AG09309 (cell line): Measurements from ENCODE around the gene MAN1C1.

Experiments used
- DNase-seq: peaks from one replicate; pipeline ENCODE4 v3.0.0-alpha.2; 2010; ENCODE audit warnings: low read depth
- H3K4me3 ChIP-seq: 2 replicates; pipeline ENCODE4 v1.5.1; 2011; ENCODE audit warnings: mild to moderate bottlenecking, low read depth, low read length, moderate library complexity; ENCODE audit not compliant: control insufficient read depth
- TF ChIP-seq, protein P1 (sequence below): IDR thresholded peaks from 2 replicates; pipeline ENCODE4 v1.5.1; 2011; ENCODE audit warnings: mild to moderate bottlenecking, low read depth, low read length, inconsistent platforms; ENCODE audit not compliant: insufficient read depth, control insufficient read depth; ENCODE audit errors: missing control alignments

MAN1C1 gene

GRCh38 chr1:25811384-25812082, 194.9 kb downstream of the MAN1C1 start:
- no peak overlapping the region for H3K4me3 ChIP-seq
- no peak for DNase-seq
- TF ChIP-seq, protein P1, sequence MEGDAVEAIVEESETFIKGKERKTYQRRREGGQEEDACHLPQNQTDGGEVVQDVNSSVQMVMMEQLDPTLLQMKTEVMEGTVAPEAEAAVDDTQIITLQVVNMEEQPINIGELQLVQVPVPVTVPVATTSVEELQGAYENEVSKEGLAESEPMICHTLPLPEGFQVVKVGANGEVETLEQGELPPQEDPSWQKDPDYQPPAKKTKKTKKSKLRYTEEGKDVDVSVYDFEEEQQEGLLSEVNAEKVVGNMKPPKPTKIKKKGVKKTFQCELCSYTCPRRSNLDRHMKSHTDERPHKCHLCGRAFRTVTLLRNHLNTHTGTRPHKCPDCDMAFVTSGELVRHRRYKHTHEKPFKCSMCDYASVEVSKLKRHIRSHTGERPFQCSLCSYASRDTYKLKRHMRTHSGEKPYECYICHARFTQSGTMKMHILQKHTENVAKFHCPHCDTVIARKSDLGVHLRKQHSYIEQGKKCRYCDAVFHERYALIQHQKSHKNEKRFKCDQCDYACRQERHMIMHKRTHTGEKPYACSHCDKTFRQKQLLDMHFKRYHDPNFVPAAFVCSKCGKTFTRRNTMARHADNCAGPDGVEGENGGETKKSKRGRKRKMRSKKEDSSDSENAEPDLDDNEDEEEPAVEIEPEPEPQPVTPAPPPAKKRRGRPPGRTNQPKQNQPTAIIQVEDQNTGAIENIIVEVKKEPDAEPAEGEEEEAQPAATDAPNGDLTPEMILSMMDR, result no peak

- H3K4me3 ChIP-seq, result no peak overlapping the region
- no peak for DNase-seq
- TF ChIP-seq, protein P1, result no peak
These were observed 196.6 kb downstream of the MAN1C1 start for GRCh38 chr1:25813071-25813733.

GRCh38 chr1:25813734-25814471, 197.3 kb downstream of the MAN1C1 start:
- TF ChIP-seq, protein P1, result peak; percentile 1
- no peak for DNase-seq

GRCh38 chr1:25814549-25815087, 198.0 kb downstream of the MAN1C1 start:
- TF ChIP-seq, protein P1, result no peak
- DNase-seq, result no peak

More at GRCh38 chr1:25813734-25814471, 197.3 kb downstream of the MAN1C1 start:
- H3K4me3 ChIP-seq, result no peak overlapping the region

GRCh38 chr1:25815208-25816111, 198.9 kb downstream of the MAN1C1 start:
- no peak overlapping the region for H3K4me3 ChIP-seq
- TF ChIP-seq, protein P1, result no peak
- DNase-seq, result no peak

More at GRCh38 chr1:25814549-25815087, 198.0 kb downstream of the MAN1C1 start:
- H3K4me3 ChIP-seq, result no peak overlapping the region
